ES-I3 (cell line): Measurements from ENCODE around the gene MARCHF3.

Experiments used
- H3K36me3 ChIP-seq: 2 replicates; pipeline ENCODE4 v1.6.1; 2013; ENCODE audit warnings: mild to moderate bottlenecking, low read length, control low read depth, moderate library complexity; ENCODE audit not compliant: insufficient read depth
- H3K4me1 ChIP-seq: 2 replicates; pipeline ENCODE4 v1.6.1; 2013; ENCODE audit warnings: mild to moderate bottlenecking, control low read depth, low read length; ENCODE audit not compliant: insufficient read depth
- H3K9ac ChIP-seq: 2 replicates; pipeline ENCODE4 v1.6.1; 2013; ENCODE audit warnings: low read depth, mild to moderate bottlenecking, low read length, moderate library complexity
- H3K9me3 ChIP-seq: 2 replicates; pipeline ENCODE4 v1.6.1; 2013; ENCODE audit warnings: mild to moderate bottlenecking, low read length, moderate library complexity; ENCODE audit not compliant: control insufficient read depth, insufficient read depth

MARCHF3 gene

DNA sequence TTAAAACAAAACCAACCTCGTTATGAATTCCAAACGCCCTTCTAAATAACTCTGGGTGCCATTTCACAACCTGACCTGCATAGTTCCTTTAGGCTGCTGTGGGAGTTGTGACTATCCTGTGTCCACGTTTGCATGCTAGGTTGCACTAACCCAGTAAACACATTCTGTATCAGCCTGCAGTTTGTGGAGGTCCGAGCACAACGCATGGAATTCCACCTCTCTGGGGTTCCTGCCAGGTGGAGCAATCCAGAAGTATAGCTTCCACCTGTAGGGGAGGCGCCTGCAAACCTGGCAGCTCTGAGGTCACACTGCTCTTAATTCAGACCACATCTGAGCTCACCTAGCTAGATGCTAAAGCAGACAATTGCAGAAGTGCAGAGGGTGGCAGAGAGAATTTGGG, 57.2 kb downstream of the MARCHF3 start:
- H3K36me3 ChIP-seq: no peaks in the 10 kb centered on the region
- no peaks in the 10 kb centered on the region; the same call in 1 of the 2 replicates for H3K4me1 ChIP-seq
- H3K9ac ChIP-seq: no peak overlapping the region
- H3K9me3 ChIP-seq: no peaks in the 10 kb centered on the region

DNA sequence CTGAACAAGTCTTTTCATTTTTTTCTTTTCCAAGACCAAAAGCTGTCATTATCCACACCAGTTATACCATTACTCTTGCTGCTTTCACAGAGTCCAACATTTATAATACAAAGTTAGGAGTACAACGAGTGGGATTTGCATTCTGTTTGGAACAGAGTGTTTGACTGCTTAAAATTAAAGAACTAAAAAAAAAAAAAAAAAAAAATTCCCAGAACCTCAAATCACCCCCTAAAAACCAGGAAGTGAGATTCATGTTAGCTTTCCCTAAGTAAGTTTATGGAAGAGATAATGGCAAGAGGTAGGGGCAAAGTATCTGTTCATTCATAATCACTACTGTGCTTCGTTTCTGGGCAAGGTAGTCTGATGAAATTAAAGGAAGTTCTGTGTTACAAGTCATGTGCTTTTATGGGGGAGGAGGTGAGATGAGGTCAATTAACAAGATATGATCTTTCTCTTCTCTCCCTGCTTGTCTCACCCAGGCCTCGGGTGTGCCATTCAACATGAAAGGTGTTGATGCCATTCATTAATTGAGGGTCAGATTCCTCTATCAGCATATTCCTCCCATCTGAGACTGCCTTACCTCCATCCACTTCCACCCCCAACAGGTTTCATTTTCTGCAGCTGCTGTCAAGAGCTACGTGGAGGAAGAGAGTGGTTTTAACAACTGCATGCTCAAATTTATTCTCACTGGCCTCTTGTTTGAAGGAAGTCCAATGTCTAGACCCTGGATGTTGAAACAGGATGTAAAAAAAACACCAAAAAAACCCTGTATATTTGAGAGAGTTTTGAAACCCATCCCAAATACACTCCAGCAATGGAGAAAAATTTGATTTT, 58.1 kb downstream of the MARCHF3 start:
- Histone ChIP-seq H3K4me1 (no peaks in the 10 kb centered on the region; the same call in 1 of the 2 replicates), H3K9me3 (no peaks in the 10 kb centered on the region), H3K36me3 (no peaks in the 10 kb centered on the region), H3K9ac (no peak overlapping the region)

DNA sequence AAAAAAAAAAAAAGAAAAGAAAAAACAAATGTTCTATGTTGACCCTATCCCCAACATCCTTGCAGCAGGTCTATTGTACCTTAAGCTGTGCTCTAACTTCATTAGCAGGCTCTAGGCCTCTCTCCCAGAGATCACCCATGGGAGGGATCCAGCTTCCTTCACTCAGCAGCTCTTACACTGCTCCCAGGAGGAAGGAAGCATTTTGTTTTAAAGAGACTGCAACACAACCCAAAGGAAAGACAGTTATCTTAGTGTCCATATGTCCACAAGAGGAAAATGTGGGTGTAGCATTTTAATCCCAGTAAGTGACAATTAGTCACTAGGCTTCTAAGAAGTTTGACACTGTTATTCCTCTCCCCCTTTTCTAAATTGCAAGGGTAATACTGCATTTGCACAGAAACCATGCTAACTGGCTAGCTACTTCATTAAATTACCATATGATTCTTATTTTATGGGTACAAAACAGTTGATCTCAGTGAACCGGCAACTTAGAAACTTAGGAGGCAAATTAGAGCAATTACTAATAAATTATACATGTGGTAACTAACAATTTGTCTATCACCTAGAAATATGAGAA, 58.8 kb downstream of the MARCHF3 start:
- no peaks in the 10 kb centered on the region for H3K36me3 ChIP-seq
- H3K9ac ChIP-seq: no peak overlapping the region
- H3K4me1 ChIP-seq: no peaks in the 10 kb centered on the region; the same call in 1 of the 2 replicates
- H3K9me3 ChIP-seq: no peaks in the 10 kb centered on the region

DNA sequence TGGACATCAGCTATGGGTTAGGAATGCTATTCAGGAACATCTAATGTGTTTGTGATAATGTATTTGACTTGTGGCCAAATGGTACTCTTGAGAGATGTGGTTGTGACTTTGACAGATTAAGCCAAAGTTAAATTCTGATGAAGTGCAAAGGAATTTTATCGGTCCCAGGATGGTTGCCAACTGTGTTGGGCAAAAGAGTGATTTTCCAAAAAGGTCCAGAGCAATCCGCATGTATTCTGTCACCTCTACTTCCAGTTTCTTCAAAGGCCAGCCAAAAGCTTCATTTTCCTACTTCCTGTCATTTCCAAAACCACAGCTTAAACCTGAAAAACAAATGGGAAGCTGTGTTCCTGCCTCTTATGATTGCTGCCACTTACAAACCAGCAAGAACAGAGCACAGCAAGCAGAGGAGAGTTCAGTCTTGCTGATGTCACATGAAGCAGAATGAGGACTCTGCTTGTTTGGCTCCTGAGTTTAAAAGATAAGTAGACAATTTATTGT, 59.8 kb downstream of the MARCHF3 start:
- no peaks in the 10 kb centered on the region; the same call in 1 of the 2 replicates for H3K4me1 ChIP-seq

DNA sequence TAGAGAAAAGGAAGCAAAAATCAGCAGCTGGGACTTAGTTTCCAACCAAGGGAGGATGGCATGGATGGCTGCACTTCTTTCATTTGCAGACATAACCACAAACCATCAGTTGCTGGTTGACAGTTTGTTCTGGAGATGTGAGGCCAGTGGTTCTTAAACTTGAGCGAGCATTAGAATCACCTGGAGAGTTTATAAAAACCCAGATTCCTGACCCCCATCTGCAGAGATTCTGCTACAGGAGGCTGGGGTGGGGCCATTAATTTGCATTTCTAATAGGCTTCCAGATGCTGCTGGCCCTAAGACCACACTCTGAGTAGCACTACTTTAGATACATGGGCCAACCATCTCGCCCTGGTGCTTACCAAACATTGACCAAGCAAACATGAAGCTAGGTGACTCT, 60.8 kb downstream of the MARCHF3 start:
- Histone ChIP-seq H3K4me1 (no peaks in the 10 kb centered on the region; the same call in 1 of the 2 replicates), H3K36me3 (no peaks in the 10 kb centered on the region)

More for the DNA sequence above, 59.8 kb downstream of the MARCHF3 start:
- no peaks in the 10 kb centered on the region for H3K36me3 ChIP-seq
- no peak overlapping the region for H3K9ac ChIP-seq
- no peaks in the 10 kb centered on the region for H3K9me3 ChIP-seq

DNA sequence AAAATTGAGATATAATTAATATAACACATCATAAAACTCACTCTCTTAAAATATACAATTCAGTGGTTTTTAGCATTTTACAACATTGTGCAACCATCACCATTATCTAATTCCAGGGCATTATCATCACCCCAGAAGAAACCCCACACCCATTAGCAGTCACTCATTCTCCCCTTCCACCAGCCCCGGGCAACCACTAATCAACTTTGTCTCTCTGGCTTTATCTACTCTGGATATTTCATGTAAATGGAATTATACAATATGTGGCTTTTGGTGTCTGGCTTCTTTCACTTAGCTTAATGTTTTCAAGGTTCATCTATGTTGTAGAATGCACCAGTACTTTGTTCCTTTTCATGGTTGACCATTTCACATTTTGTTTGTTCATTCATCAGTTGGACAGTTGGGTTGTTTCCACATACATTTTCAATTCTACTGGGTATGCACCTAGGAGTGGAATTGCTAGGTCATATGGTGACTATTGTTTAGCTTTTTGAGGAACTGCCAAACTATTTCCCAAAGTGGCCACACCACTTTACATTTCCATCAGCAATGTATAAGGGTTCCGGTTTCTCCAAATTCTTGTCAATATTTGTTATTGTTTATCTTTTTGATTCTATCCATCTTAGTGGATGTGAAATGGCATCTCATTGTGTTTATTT, 62.4 kb downstream of the MARCHF3 start:
- Histone ChIP-seq H3K4me1 (no peaks in the 10 kb centered on the region; the same call in 1 of the 2 replicates), H3K36me3 (no peaks in the 10 kb centered on the region), H3K9ac (no peak overlapping the region), H3K9me3 (no peaks in the 10 kb centered on the region)

More for the DNA sequence above, 60.8 kb downstream of the MARCHF3 start:
- Histone ChIP-seq H3K9ac (no peak overlapping the region), H3K9me3 (no peaks in the 10 kb centered on the region)

DNA sequence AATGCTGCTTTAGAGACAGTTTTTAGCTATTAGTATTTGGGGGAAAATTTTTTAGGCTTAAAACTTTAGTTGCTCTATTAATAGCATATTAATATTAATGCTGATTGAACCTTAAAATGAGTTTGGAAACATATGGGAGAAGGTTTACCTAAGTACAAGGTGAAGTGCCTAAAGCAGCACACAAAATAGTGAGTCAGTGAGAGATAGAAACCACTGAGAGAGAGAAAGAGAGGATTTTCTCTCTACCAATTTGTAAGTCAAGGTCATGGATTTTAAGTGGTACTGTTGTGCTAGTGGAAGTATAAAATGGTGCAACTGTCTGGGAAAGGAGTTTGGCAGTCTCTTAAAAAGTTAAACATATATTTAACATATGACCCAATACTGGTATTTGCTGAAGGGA, 64.9 kb downstream of the MARCHF3 start:
- Histone ChIP-seq H3K36me3 (no peaks in the 10 kb centered on the region), H3K9ac (no peak overlapping the region), H3K9me3 (no peaks in the 10 kb centered on the region), H3K4me1 (peaks cover 5% of the 10 kb centered on the region; the same call in 1 of the 2 replicates)

DNA sequence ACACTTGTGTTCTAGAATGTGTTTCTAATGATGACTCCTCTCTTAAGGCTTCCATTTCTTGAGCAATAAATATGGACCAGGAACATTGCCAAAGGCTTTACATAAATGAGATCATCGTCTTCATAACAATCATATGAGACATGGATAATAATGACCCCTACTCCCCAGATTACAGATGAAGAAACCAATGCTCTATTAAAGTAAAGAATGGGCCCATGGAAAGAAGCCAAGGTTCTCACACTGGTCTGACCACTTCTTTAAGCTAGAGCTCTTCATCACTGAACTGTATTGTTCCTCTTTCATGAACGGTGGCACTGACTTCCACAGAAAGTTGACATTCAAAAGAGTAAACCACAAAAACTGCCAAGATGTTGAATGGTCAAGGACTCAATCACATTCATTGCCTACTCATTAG, 65.3 kb downstream of the MARCHF3 start:
- peaks cover 5% of the 10 kb centered on the region; the same call in 1 of the 2 replicates for H3K4me1 ChIP-seq
- no peak overlapping the region for H3K9ac ChIP-seq
- no peaks in the 10 kb centered on the region for H3K9me3 ChIP-seq
- H3K36me3 ChIP-seq: no peaks in the 10 kb centered on the region

DNA sequence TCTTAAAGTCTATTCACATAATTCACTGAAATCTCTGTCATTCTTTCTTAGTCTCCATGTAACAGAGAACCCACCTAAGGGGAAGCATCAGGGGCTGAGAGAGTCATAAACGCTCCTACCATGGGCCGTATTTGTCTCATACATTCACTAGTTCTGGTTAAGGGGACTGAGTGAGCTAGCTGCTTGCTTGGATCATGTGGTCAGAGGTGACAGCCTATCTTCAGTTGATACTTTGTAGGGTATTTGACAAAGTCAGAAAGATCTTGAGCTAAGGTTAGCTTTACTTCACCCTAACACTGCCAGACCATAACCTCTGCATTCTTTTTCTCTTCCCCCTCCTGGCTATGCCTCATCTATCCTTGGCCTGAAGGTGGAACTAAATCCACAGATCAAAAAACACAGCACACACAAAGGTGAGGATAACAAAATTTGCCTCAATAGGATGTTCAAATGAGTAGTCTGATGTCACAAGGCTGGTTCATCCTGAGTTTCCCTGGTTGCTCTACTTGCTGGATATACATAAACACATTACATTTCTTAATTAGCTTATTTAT, 66.5 kb downstream of the MARCHF3 start:
- Histone ChIP-seq H3K4me1 (peaks cover 5% of the 10 kb centered on the region; the same call in 1 of the 2 replicates), H3K9me3 (no peaks in the 10 kb centered on the region), H3K9ac (no peak overlapping the region), H3K36me3 (no peaks in the 10 kb centered on the region)

DNA sequence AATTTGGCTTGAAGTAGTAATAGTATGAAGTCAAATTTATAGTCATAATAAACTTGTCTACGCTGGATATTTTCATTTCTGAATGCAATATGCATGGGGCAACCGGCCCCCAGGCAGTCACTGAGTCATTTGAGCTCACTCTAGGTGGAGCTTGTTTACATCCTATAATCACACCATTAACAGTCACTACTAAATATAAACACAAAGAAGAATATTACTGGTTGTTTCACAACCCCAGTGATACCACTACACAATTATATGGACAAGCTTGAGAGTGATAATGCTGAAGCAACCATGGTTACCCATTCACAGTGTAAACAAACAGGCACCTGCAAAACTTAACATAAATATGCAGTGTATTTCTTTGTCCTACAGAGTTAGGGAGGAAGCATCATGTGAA, 68.7 kb downstream of the MARCHF3 start:
- peaks cover 5% of the 10 kb centered on the region; the same call in 1 of the 2 replicates for H3K4me1 ChIP-seq

DNA sequence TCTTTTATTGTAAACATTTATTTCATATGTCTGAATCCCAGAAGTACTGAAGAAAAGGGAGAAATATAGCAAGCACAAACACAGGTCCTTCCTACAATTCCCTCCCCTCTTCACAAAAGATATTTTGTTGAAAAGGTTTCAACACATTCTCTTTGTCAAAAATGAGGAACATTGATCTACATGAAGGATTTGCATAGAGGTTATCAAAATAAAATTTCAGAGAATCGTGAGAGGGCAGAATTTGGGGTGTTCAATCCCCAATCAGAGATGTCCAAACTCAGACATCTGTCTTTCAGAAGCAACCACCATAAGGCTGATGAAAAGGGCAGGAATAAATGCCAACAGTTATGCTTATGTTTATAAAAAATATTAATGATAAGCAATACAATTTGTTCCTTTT, 69.2 kb downstream of the MARCHF3 start:
- H3K4me1 ChIP-seq: peaks cover 5% of the 10 kb centered on the region; the same call in 1 of the 2 replicates
- H3K9ac ChIP-seq: no peak overlapping the region
- H3K9me3 ChIP-seq: no peaks in the 10 kb centered on the region
- H3K36me3 ChIP-seq: no peaks in the 10 kb centered on the region

More for the DNA sequence above, 68.7 kb downstream of the MARCHF3 start:
- Histone ChIP-seq H3K36me3 (no peaks in the 10 kb centered on the region), H3K9ac (no peak overlapping the region), H3K9me3 (no peaks in the 10 kb centered on the region)

DNA sequence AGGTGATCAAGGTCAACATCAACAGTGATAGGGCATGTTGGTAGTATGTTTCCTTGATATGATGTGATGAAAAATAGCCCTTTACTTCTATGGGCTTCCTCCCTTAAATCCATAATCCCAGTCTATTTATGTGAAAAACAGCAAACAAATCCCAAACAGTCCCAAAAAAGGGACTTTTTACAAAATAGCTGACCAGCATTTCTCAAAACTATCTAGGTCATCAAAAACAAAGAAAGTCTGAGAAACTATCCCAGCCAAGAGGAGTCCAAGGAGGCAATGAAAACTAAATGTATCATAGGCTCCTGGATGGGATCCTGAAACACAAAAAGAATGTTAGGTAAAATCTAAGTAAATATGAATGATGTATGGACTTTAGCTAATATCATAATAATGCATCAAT, 71.2 kb downstream of the MARCHF3 start:
- Histone ChIP-seq H3K4me1 (peaks cover 5% of the 10 kb centered on the region; the same call in 1 of the 2 replicates), H3K9ac (no peak overlapping the region), H3K9me3 (no peaks in the 10 kb centered on the region), H3K36me3 (no peaks in the 10 kb centered on the region)

DNA sequence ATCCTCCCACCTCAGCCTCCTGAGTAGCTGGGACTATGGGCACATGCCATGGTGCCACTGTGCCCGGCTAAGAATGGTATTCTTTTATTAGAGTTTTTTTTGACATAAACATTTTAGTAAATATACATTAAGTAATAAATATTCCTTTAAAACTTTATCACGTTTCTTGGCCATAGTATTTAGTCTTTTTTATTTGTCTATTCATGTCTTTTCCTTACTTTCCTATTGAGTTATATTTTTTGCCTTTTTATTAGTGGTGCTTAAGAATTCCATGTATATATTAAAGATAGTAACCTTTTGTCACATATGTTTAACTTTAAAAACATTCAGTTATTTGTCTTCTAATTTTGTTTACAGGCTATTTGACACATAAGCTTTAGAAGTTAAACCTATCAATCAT, 73.4 kb downstream of the MARCHF3 start:
- Histone ChIP-seq H3K9me3 (no peaks in the 10 kb centered on the region), H3K4me1 (peaks cover 5% of the 10 kb centered on the region; the same call in 1 of the 2 replicates), H3K36me3 (no peaks in the 10 kb centered on the region), H3K9ac (no peak overlapping the region)

DNA sequence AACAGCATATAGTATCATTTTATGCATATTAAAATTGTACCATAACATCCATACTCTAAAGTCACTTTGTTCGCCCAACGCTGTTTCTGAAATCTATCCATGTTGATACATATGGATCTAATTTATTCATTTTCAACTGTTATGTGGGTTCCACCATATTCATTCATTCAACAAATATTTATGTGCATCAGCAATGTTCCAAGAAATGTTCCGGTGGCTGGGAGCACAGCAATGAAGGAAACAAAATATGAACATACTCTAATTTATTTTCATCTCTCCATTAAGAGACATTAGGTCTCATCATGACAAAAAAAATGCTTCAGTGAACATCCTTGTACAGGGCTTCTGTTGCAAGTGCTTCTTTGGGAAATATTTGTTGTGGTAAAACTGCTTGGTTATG, 75.4 kb downstream of the MARCHF3 start:
- no peaks in the 10 kb centered on the region for H3K36me3 ChIP-seq

More for the DNA sequence above, 75.4 kb downstream of the MARCHF3 start:
- H3K9ac ChIP-seq: no peak overlapping the region
- no peaks in the 10 kb centered on the region; the same call in 1 of the 2 replicates for H3K4me1 ChIP-seq
- no peaks in the 10 kb centered on the region for H3K9me3 ChIP-seq
